Measurements from ENCODE around the gene C12orf60. TPM values are rescaled to one million over a fixed set of nuclear protein-coding genes. Genes with fewer than 3 reads are reported as not detected.
A peak's percentile ranks its signal among the peaks of the same experiment; 100 is the strongest.
"Not testable (repeated sequence)": the region's sequence is repeated elsewhere in the genome, so short reads cannot be mapped to it uniquely, and the experiment has no call there.

Gene C12orf60, protein sequence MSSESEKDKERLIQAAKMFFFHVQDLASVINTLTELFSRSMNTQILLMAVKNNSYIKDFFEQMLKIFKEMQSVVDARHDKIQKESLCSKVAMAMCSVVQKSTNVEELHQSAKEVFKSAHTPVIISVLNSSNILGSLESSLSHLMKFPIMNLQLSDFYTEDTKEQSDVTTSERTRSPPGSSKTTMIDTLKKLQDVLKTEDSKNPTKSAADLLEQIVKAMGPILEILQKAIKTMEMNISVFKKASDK
- total RNA-seq: 1.4 TPM
- polyA plus RNA-seq: 2.2 TPM
- long read RNA-seq, donor 1: 0 reads
- long read RNA-seq, donor 2: 0 reads
- long read RNA-seq, donor 3, partial matches to known transcripts: 0 of 19 reads
- long read RNA-seq, donor 3, other reads (novel, unspliced or antisense): 17 of 19 reads
- long read RNA-seq, donor 4: 0 reads
- long read RNA-seq, donor 5, partial matches to known transcripts: 0 of 1 reads
- long read RNA-seq, donor 5, other reads (novel, unspliced or antisense): 0 of 1 reads
- long read RNA-seq, donor 6: 0 reads
- long read RNA-seq, donor 7, transcript C12orf60-201 (2 exons, 1,684 nt): major isoform, 5 of 5 reads
- long read RNA-seq, donor 7, partial matches to known transcripts: 0 of 5 reads
- long read RNA-seq, donor 7, other reads (novel, unspliced or antisense): 0 of 5 reads
- long read RNA-seq, donor 8, partial matches to known transcripts: 0 of 1 reads
- long read RNA-seq, donor 8, other reads (novel, unspliced or antisense): 0 of 1 reads
- long read RNA-seq, donor 9: 0 reads
- long read RNA-seq, donor 10, partial matches to known transcripts: 0 of 13 reads
- long read RNA-seq, donor 10, other reads (novel, unspliced or antisense): 13 of 13 reads

DNA sequence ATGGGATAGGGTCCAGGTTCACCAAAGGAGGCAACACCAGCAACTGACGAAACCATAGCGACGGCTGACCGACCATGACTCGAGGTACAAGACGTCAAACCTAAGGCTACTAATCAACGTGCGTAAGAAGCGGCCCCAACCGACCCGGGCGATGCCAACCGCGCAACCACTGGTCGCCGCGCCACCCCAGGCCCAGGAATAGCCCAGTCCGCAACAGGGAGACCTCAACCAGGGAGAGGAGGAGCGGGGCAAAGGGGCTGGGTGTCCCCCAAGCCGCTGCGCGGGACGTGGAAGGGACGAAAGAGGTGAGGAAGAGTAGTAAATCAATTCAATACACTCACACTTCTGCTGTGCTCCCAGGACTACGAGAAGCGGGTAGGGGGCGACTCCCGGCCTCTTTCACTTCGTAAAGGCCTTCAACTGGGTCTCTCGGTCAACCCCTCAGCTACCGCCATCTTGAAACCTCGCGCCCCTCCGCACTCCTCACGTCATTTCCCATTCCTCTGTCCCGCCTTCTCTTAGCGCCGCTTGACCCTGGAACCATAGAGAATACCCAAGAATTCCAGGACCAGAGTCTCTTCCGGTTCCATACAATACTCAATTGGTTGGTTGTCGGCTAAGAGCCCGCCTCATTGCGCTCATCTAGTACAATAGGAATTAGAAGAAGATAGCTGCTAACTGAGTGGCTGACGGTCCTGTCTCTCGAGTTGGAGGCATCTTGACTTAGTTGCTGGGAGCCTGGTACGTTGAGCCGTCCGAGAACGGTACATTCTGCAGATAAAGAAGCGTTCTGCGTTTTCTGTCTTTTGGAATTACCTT lies at the start of gene C12orf60, which contains the start of gene WBP11:
C12orf60 (plus strand) TSS at position 660 of the 819 bp plus-strand sequence. CDS start 19,266 bp downstream, outside the sequence.
WBP11 (minus strand) TSS at position 468 of the 819 bp plus-strand sequence. CDS start 2,095 bp downstream, outside the sequence.
- H3K4me3 ChIP-seq (ENCODE audit: low read length in 2 of 2): peak within 1 kb of the TSS; percentile 69 to 90
- peak within 1 kb of the TSS; percentile 83 to 94 for H3K27ac ChIP-seq (ENCODE audit: low read depth in 1 of 2, low read length in 1 of 2)
- H3K36me3 ChIP-seq (ENCODE audit: control insufficient read depth in 2 of 2, insufficient read depth in 2 of 2, low read length in 1 of 2): peaks cover 4 to 11% of the 10 kb centered on the region in 2 donors
- no peaks in the 10 kb centered on the region for H3K27me3 ChIP-seq (ENCODE audit: control insufficient read depth in 2 of 2, insufficient read depth in 1 of 2, low read length in 1 of 2)
- no peaks in the 10 kb centered on the region for H3K9me3 ChIP-seq (ENCODE audit: control insufficient read depth in 2 of 2, insufficient read depth in 1 of 2, low read length in 1 of 2)
- peaks cover 5 to 6% of the 10 kb centered on the region in 2 donors for H3K4me1 ChIP-seq (ENCODE audit: control insufficient read depth in 2 of 2, insufficient read depth in 2 of 2, low read length in 2 of 2)
- DNase-seq (ENCODE audit: low read depth in 6 of 9, low spot score in 9 of 9): peak; percentile 84 to 98 (median 94)
- WGBS: under 1% methylated on average over 50 of the region's 50 CpGs

DNA sequence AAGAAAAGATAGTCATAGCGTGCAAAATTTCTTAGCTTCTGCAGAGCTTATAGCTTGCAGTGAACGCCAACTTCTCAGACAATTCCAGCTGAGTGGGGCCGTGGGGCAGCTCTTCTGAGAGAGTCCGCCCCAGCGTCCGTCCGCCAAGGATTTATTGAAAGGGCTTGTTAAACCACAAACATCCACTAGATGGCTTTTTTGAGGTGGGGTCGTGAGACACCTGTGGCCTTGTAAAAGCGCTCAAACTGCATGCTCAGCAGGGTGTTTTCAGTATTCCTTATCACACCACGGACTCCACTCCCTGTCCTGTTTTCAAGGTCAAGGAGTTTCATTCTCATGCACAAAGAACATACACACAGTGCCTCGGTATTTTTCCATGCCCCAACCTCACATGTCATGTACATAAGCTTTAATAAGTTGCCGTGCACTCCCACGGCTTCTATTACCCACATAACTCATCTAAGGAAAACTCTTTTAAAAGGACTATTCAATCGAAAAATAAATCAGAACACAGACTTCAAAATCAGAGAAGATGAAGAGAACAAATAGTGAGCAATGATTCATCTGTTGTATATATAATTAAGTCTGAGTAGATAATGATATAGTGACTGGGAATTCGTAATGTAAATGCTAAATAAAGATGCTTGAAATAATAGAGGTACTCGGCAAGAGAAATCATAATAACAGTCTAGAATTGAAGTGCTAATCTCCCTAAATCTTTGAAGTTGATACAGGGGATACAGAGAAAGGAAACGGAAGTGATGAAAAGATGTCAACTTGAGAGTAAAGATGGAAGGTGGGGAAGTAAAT lies 46.9 kb upstream of the C12orf60 start:
- WGBS: 64% methylated on average over 17 of the region's 17 CpGs
- DNase-seq (ENCODE audit: low read depth in 6 of 9, low spot score in 9 of 9): peak in 2 of 9 donors; percentile 30 to 44
- H3K9me3 ChIP-seq (ENCODE audit: control insufficient read depth in 2 of 2, insufficient read depth in 1 of 2, low read length in 1 of 2): peaks cover 0 to 8% of the 10 kb centered on the region in 2 donors
- H3K27ac ChIP-seq (ENCODE audit: low read depth in 1 of 2, low read length in 1 of 2): no peak overlapping the region
- H3K27me3 ChIP-seq (ENCODE audit: control insufficient read depth in 2 of 2, insufficient read depth in 1 of 2, low read length in 1 of 2): no peaks in the 10 kb centered on the region
- no peaks in the 10 kb centered on the region for H3K36me3 ChIP-seq (ENCODE audit: control insufficient read depth in 2 of 2, insufficient read depth in 2 of 2, low read length in 1 of 2)
- no peak overlapping the region for H3K4me3 ChIP-seq (ENCODE audit: low read length in 2 of 2)
- H3K4me1 ChIP-seq (ENCODE audit: control insufficient read depth in 2 of 2, insufficient read depth in 2 of 2, low read length in 2 of 2): no peaks in the 10 kb centered on the region

DNA sequence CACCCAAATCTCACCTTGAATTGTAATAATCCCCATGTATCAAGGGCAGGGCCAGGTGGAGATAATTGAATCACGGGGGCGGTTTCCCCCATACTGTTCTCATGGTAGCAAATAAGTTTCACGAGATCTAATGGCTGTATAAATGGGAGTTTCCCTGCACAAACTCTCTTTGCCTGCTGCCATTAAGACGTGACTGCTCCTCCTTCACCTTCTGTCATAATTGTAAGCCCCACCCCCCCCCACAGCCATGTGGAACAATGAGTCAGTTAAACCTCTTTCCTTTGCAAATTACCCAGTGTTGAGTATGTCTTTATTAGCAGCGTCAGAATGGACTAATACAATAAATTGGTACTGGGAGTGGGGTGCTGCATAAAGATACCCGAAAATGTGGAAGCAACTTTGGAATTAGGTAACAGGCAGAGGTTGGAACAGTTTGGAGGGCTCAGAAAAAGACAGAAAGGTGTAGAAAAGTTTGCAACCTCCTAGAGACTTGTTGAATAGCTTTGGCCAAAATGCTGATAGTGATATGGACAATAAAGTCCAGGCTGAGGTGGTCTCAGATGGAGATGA lies 43.7 kb upstream of the C12orf60 start:
- not testable (repeated sequence) for H3K27ac ChIP-seq (ENCODE audit: low read depth in 1 of 2, low read length in 1 of 2); H3K27me3 ChIP-seq (ENCODE audit: control insufficient read depth in 2 of 2, insufficient read depth in 1 of 2, low read length in 1 of 2); DNase-seq (ENCODE audit: low read depth in 6 of 9, low spot score in 9 of 9); H3K4me1 ChIP-seq (ENCODE audit: control insufficient read depth in 2 of 2, insufficient read depth in 2 of 2, low read length in 2 of 2); H3K9me3 ChIP-seq (ENCODE audit: control insufficient read depth in 2 of 2, insufficient read depth in 1 of 2, low read length in 1 of 2); H3K4me3 ChIP-seq (ENCODE audit: low read length in 2 of 2); H3K36me3 ChIP-seq (ENCODE audit: control insufficient read depth in 2 of 2, insufficient read depth in 2 of 2, low read length in 1 of 2)
- WGBS: 96% methylated on average over 6 of the region's 6 CpGs

DNA sequence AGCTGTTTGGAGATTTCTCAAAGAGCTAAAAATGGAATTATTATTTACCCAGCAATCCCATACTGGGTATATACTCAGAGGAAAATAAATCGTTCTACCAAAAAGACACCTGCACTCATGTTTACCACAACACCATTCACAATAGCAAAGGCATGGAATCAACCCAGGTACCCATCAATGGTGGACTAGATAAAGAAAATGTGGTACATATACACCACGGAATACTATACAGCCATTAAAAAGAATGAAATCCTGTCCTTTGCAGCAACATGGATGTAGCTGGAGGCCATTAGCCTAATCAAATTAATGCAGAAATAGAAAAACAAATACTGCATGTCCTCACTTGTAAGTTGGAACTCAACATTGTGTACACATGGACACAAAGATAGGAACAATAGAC lies 38.1 kb upstream of the C12orf60 start:
- 100% methylated on average over 2 of the region's 2 CpGs for WGBS

DNA sequence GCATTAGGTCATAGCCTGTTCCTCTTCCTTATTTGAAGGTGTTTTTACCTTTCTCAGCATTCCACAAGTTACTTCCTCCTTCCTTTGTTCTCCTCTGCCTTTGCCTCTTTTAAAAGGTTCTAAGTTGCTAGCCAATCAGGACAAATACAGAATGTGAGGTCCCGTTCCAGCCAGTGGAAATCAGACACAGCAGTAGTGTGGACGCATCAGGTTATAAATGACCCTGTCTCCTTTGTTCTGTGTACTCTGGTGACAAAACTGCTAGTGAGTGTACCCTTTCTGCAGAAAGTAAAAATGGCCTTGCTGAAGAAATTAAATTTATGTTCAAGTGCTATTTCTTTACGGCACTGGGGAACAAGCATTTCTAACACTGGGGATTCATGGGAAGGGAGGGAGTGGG lies 37.5 kb upstream of the C12orf60 start:
- WGBS: 97% methylated on average over 3 of the region's 3 CpGs
- not testable (repeated sequence) for DNase-seq (ENCODE audit: low read depth in 6 of 9, low spot score in 9 of 9); H3K27me3 ChIP-seq (ENCODE audit: control insufficient read depth in 2 of 2, insufficient read depth in 1 of 2, low read length in 1 of 2); H3K9me3 ChIP-seq (ENCODE audit: control insufficient read depth in 2 of 2, insufficient read depth in 1 of 2, low read length in 1 of 2); H3K4me1 ChIP-seq (ENCODE audit: control insufficient read depth in 2 of 2, insufficient read depth in 2 of 2, low read length in 2 of 2); H3K4me3 ChIP-seq (ENCODE audit: low read length in 2 of 2); H3K27ac ChIP-seq (ENCODE audit: low read depth in 1 of 2, low read length in 1 of 2); H3K36me3 ChIP-seq (ENCODE audit: control insufficient read depth in 2 of 2, insufficient read depth in 2 of 2, low read length in 1 of 2)

More for the DNA sequence above, 38.1 kb upstream of the C12orf60 start:
- Histone ChIP-seq H3K27me3 (ENCODE audit: control insufficient read depth in 2 of 2, insufficient read depth in 1 of 2, low read length in 1 of 2) (no peaks in the 10 kb centered on the region), H3K9me3 (ENCODE audit: control insufficient read depth in 2 of 2, insufficient read depth in 1 of 2, low read length in 1 of 2) (peaks cover 0 to 8% of the 10 kb centered on the region in 2 donors), H3K36me3 (ENCODE audit: control insufficient read depth in 2 of 2, insufficient read depth in 2 of 2, low read length in 1 of 2) (peaks cover 0 to 3% of the 10 kb centered on the region in 2 donors), H3K4me1 (ENCODE audit: control insufficient read depth in 2 of 2, insufficient read depth in 2 of 2, low read length in 2 of 2) (peaks cover 7 to 9% of the 10 kb centered on the region in 2 donors), H3K4me3 (ENCODE audit: low read length in 2 of 2) (no peak overlapping the region), H3K27ac (ENCODE audit: low read depth in 1 of 2, low read length in 1 of 2) (no peak overlapping the region)
- no peak for DNase-seq (ENCODE audit: low read depth in 6 of 9, low spot score in 9 of 9)

DNA sequence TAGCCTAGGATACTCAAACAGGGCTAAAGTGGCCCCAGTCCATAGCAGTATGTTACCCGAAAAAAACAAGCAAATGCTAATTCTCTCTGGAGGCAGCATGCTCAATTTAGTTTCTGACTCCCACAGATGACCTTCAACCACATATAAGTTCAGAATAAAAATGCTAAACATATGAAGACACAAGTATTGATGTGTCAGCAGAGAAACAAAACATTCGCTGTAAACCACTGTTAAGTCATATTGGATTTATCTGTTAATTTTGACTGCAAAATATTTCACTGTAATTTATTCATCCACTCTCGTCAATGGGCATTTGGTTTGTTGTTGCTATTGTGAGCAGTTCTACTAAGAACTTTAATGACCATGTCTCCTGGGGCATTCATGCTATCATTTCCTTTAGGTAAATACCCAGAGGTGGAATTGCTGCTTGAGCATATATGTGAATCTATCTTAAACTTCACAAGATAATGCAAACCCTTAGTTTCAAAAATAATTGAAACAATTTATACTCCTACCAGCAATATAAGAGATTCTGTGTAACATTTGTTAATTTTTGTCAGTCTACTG lies 36.7 kb upstream of the C12orf60 start:
- 98% methylated on average over 3 of the region's 3 CpGs for WGBS
- no peak overlapping the region for H3K4me3 ChIP-seq (ENCODE audit: low read length in 2 of 2)

DNA sequence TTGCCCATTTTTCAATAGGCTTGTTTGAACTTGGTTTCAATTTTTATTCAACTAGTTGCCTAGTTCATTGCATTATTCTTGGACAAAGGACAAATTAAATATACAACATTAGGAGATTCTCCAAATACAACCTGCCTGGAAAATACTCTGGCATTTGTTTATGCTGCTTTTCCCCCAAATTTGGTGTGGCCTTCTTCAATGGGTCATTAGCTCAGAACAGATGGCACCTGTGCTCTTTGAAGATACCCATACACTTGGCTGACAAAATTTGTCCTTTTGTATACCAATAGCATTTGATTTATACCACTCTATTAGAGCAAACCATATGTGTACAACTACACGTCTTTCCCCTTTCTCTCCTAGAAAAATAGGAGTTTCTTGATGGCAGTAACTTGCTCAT lies 35.9 kb upstream of the C12orf60 start:
- no peak for DNase-seq (ENCODE audit: low read depth in 6 of 9, low spot score in 9 of 9)
- Histone ChIP-seq H3K36me3 (ENCODE audit: control insufficient read depth in 2 of 2, insufficient read depth in 2 of 2, low read length in 1 of 2) (peaks cover 0 to 3% of the 10 kb centered on the region in 2 donors), H3K27me3 (ENCODE audit: control insufficient read depth in 2 of 2, insufficient read depth in 1 of 2, low read length in 1 of 2) (no peaks in the 10 kb centered on the region), H3K4me1 (ENCODE audit: control insufficient read depth in 2 of 2, insufficient read depth in 2 of 2, low read length in 2 of 2) (peaks cover 9% of the 10 kb centered on the region in 2 donors), H3K27ac (ENCODE audit: low read depth in 1 of 2, low read length in 1 of 2) (peak overlapping the region in 1 of 2 donors; percentile 18), H3K4me3 (ENCODE audit: low read length in 2 of 2) (no peak overlapping the region), H3K9me3 (ENCODE audit: control insufficient read depth in 2 of 2, insufficient read depth in 1 of 2, low read length in 1 of 2) (no peaks in the 10 kb centered on the region)
- WGBS: 89% methylated on average over 1 of the region's 1 CpG

More for the DNA sequence above, 36.7 kb upstream of the C12orf60 start:
- no peak for DNase-seq (ENCODE audit: low read depth in 6 of 9, low spot score in 9 of 9)
- Histone ChIP-seq H3K27me3 (ENCODE audit: control insufficient read depth in 2 of 2, insufficient read depth in 1 of 2, low read length in 1 of 2) (no peaks in the 10 kb centered on the region), H3K4me1 (ENCODE audit: control insufficient read depth in 2 of 2, insufficient read depth in 2 of 2, low read length in 2 of 2) (peaks cover 7 to 9% of the 10 kb centered on the region in 2 donors), H3K36me3 (ENCODE audit: control insufficient read depth in 2 of 2, insufficient read depth in 2 of 2, low read length in 1 of 2) (peaks cover 0 to 3% of the 10 kb centered on the region in 2 donors), H3K9me3 (ENCODE audit: control insufficient read depth in 2 of 2, insufficient read depth in 1 of 2, low read length in 1 of 2) (no peaks in the 10 kb centered on the region), H3K27ac (ENCODE audit: low read depth in 1 of 2, low read length in 1 of 2) (no peak overlapping the region)

Data from thymus (tissue), 14 donors.